GM19395 (cell line): ENCODE data around the gene SLC45A1.

Experiments
- ATAC-seq: cut with Tn5 transposase; IDR thresholded peaks from one replicate; pipeline ENCODE4 v1.9.1; 2021; ENCODE audit warnings: mild to moderate bottlenecking, moderate library complexity; ENCODE audit not compliant: unreplicated experiment

The SLC45A1 gene

GRCh38 chr1:8352471-8352845, 34.5 kb downstream of the SLC45A1 start:
- no peak for ATAC-seq

DNA sequence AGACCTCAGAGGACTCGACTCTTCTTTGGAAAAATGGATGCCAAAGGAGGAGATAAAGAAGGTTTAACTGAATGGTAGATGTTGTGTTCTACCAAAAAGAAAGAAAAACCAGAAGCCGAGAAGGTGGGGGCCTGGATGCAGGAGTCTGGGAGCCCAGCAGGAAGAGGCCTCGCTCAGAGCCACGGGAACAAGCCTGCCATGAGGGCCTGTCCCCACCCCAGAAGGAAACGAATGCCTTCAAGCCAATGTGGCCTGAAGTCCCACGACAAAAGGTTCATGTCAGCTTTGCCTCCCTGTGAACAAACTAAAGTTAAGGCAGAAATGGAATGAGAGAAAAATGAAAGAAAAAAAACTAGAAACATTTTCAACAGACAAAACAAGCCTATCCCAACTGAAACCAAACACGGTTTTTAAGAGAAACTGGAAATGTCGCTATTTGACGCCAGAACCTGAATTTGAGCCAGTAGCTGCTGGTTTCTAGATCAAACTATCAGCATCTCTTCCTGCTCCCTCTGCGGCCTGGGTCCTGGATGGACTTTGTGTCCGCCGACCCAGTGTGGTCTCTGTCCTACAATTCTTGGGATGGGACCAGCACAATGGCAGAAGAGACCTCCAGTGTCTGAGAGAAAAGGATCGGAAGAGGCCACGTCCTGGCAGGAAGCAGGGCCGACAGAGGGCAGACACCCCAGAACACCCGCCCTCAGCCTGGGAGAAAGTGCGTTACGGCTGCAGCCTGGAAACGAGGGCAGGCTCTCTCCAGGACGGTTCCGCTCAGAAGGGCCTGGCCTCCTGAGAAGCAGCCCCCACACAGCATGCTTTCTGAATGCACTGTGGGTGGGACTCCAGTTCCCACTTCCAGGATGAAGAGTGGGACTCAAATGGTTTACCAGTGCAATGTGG, 35.2 kb downstream of the SLC45A1 start:
- no peak for ATAC-seq

DNA sequence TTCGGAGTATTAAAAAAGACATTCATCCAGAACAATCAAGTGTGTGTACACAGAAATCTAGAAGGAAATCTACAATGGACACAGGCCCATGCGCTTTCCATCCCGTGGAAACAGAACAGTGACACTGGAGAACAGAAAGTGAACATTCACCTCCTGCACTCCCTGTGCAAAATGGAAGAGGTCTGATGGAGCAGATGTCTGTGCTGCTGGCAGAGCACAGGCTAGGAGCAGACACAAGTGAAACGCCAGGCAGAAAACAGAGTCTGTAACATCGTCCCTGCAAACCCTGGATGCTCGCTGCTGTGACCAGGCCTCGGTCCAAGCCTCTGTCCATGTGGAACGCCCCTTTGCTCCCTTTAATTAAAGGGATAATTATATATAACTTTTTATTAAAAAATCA, 36.1 kb downstream of the SLC45A1 start:
- no peak for ATAC-seq

DNA sequence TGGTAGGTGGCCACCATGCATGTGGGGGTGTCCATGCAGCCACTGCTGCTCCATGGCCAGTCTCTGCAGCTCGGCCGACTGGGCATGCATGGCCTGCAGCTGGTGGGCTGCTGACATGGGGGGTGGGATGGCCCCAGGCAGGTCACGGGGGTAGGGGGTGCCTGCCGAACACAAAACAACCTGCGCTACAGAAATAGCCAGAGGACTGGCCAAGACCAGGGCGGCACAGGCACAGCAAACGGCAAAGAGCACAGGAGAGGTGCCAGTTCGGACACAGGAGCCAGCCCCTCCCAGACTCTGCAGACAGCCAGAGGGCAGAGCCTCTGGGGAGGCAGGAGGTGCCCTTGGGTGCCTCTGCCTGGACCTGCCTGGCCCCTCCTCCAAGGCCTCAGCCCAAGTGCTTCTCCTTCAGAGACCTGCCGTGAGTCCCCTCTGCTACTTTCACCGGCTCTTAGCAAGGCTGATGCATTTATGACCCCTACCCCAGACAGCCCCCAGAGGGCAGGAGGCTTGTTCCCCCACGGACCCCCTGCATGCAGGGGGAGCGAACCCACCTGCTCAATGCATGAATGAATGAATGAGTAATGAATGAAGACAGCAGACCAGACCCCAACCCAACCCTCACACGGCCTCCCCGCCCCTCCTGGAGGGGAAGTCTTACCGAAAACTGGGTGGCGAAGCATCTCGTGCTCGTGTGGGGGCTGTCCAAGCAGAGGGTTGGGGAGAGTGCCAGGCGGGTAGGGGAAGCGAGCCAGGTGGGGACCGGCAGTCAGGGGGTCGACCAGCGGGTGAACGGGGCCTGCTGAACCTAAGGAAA, 37.7 kb downstream of the SLC45A1 start:
- ATAC-seq = no peak

- no peak for ATAC-seq
Observed at GRCh38 chr1:8356256-8357209, 38.6 kb downstream of the SLC45A1 start.

- ATAC-seq = no peak
Observed at GRCh38 chr1:8357329-8358101, 39.6 kb downstream of the SLC45A1 start.

DNA sequence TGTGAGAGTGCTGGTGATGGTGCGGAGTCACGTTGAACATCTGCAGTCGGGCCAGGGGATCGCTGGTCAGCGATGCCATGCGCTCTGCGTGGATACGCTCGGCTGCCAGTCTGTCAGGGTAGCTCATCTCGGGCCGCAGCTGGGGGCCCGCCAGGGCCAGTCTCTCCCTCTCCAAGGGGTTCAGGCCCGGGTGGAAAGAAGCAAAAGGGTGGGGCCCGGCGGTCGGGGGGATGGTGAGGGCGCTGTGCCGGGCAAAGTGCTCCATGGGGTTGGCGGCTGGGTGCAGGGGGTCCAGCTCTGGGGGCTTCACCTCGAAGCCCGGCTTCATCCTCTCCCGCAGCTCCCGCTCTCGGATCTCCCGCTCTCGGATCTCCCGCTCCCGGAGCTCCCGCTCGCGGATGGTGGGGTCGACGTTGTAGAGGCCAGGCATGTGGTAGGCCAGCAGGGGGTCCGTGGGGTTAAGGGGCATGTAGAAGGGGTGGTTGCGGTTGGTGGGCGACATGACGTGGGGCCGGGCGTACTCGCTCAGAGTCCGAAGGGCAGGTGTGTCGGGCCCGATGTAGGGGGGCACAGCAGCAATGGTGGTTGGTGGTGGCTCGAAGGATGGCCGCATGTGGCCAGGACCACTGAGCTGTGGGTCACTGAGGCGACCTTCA, 40.5 kb downstream of the SLC45A1 start:
- ATAC-seq = no peak

DNA sequence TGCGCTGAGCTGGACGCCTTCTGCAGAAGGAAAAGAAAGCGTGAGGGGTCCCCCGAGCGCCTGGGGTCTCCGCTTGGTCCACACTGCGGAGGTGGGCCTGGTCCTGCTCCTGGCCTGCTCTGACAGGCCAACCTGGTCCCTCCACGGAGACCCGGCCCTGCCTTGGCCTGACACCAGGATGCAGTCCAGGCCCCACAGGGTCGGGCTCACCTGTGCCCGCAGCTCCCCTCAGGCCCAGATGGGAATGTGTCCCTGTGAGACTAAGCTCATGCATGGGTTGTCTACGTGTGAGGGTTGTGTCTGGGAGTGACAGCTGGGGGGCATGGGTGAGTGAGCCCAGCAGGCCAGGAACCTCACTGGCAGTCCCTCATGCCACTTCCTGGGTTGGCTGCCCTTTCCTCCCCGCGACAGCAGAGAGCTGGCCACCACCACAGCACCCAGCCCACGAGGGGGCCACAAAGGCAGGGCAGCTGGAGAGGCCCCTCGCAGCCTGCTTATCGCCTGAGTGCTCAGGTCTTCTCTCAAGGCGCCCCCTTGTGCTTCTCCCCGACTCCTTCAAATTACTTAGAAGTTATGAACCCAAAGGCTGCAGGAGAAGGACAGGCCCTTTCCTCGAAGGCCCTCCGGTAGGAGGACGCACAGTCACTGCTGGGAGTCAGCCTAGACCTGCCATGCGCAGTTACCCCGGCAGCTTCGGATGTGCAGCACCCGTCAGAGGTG, 41.1 kb downstream of the SLC45A1 start:
- no peak for ATAC-seq

DNA sequence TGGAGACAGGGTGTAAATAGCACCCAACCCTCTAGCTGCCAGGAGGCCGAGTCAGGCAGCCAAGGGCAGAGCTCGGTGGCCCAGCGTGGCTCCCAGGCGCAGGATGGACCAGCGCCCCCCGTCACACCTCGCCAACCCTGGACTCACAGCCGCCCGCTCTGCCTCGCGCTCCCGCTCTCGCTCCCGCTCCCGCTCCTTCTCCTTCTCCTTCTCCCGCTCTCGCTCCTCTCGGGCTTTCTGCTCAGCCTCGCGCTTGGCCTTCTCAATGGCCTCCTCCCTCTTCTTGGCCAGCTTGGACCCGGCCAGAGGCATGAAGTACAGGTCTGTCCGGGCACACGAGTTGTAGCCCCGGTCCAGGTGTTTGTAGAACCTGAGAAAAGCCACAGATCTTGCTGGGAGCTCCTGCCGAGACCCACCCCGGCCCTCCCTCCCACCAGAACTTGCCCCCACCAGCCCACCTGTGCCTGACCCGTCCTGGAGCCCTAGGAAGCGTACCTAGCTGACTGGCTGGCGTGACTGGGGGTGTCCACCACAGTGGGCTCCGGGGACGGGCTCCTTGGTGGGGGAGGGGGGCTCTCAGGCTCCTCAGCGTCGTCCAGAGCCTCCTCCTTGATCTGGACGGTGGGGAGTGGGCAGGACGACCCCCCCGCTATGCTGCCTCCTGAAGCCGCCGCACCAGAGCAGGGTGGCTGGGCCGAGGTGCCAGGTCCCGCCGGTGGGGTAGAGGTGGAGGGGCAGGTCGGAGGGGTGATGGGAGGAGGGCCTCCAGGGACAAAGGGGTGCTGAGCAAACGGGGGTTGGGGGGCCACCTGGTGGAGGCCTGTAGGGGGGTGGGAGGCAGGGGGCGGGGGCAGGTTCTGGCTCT, 41.9 kb downstream of the SLC45A1 start:
- no peak for ATAC-seq

DNA sequence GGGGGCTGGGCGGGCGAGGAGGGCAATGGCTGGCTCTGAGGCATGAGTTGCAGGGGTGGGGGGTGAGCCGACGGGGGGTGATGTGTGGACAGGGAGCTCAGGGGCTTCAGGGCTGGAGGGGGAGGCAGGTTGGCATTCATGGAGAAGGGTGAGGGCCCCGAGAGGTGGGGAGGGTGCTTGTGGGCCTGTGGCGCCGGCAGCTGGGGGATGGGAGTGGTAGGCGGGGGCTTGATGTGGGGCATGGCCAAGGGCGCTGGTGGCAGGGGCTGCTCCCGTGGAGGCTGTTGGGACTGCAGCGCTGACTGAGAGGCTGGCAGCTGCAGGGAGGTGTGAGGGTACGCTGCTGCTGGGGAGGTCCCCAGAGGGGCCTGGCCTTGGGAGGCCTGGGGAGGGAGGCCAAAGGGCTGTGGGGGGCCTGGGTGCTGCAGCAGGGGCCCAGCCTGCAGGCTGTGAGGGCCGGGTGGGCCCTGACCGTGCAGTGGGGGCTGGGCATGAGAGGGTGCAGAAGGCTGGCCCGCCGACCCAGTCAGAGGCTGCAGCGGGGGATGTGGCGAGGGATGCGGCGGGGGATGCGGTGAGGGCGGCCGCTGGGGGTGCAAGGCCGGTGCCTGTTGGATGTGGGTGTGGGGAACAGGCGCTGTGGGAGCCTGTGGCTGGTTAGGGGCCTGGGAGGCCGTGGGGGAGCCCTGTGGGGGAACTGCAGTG, 42.7 kb downstream of the SLC45A1 start:
- ATAC-seq = no peak

DNA sequence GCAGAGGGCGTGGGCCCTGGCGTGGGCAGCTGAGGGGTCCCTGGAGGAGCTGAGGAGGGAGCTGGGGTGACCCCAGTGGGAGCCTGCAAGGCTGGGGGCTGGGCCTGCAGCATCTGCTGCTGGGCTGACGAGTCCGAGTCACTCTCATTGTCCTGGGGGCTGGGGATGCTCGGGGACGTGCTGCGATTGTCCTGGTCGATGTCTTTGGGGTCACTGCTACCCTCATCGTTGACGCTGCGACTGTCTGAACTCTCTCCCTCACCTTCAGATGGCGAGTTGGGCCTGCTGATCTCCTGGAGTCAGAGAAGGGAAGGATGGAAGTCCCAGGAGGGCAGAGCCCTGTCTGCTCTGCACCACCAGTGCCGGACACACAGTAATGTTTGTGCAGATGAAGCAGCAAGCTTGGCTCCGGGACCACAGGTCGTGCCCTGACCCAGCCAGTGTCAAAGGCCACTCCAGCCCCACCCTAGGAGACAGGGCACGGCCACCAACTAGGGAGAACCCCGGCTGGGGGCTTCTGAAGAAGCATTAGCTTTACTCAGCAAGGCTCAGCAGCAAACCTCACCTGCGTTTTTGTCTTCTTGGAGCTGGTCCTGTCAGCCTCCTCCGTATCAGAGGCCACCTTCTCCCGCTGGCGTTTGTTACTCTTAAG, 43.4 kb downstream of the SLC45A1 start:
- no peak for ATAC-seq

GRCh38 chr1:8362701-8363101, 44.8 kb downstream of the SLC45A1 start:
- ATAC-seq = no peak

- no peak for ATAC-seq
Observed at GRCh38 chr1:8363186-8363766, 45.4 kb downstream of the SLC45A1 start.

DNA sequence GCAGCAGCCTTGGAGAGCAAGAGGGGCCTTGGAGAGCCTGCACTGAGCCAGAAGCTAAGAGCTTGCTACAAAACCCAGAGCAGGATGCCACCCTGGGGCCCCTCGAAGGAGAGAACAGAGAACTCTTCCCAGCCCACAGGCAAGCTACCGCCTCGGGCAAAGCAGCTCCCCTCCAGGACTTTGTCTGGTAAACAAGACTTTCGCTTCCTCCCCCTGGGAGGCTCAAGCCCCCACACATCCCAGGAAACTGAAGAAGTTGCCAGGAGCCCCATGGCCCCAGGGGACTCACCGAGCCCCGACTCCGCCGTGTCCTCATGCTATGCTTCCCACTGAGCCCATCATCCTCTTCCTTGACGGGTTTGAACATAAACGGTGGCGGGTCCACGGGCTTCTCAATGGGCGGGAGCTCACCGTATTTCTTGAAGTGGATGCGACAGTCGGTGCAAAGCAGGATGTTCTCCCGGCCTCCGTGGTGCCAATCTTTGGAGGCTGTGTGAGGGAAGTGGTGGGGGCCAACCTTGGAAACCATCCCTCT, 45.9 kb downstream of the SLC45A1 start:
- ATAC-seq = no peak

DNA sequence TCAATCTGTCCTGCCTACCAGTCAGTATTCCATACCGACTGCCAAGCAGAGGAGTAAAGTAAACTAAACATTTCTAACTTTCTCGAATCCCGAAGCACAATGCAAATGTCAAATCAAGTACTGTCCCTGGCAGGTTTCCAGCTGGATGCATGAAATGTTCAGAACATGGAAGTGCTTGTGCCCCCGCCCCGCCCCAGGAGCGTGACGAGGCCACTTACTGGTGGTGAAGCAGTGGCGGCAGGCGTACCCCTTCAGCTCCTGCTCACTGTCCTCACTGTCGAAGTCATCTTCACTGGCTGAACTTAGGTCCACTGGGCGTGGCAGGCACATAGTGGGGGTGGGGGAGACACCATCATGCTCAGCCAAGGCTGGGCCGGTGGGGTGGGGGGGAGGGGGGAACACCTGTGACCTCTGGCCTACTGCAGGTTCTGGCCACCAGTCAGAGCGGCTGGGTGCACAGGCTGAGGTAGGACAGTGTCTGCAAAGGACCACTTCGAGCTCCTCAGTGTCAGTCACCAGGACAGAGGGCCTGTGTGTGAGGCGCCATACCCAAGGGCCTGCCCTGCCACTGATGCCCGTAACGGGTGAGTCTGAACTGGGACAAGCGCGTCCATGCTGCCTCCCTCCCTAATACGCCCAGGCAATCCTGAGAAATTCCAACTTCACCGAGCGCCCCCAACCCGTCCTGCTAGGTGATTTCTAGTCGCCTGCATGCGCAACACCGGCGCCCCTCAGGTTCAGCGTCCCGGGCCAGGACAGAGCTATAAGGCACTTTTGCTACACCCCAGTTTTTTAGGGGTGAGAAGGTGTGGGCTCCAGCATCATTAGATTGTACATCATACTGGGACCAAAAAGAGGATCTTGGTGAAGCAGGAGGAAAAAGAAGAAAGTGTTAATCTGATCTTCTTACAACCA, 46.9 kb downstream of the SLC45A1 start:
- no peak for ATAC-seq
